Measurements from ENCODE around the gene MIA2. TPM values are rescaled to one million over a fixed set of nuclear protein-coding genes. Genes with fewer than 3 reads are reported as not detected.

The MIA2 gene
- total and polyA plus RNA-seq, 8 donors = 23.6 to 72.4 (median 50.3) TPM

GRCh38 chr14:39398382-39398781 is 164.7 kb downstream of the MIA2 start:
- Histone ChIP-seq H3K27me3 (no peaks in the 10 kb centered on the region), H3K9me3 (no peaks in the 10 kb centered on the region), H3K36me3 (peaks cover 19 to 68% (median 62%) of the 10 kb centered on the region in 4 donors), H3K4me1 (no peaks in the 10 kb centered on the region), H3K4me3 (no peak overlapping the region), H3K27ac (no peak overlapping the region)
- DNase-seq = no peak
- no peak for TF ChIP-seq EP300 (IDR thresholded peaks at IDR 0.05)
- no peak for TF ChIP-seq CTCF (IDR thresholded peaks at IDR 0.05)
- TF ChIP-seq POLR2AphosphoS5 (IDR thresholded peaks at IDR 0.05) = no peak
- no peak for TF ChIP-seq POLR2A (IDR thresholded peaks at IDR 0.05)
- WGBS, 5 donors = 82 to 88% (median 86%) methylated on average over 6 of the region's 6 CpGs
- intact Hi-C loops (cut with DNase I; ENCODE audit: low total_unique reads) = no loop called here

- 65 to 91% (median 77%) methylated on average over 3 of the region's 3 CpGs for WGBS, 5 donors
- TF ChIP-seq CTCF (IDR thresholded peaks at IDR 0.05) (no peak), EP300 (IDR thresholded peaks at IDR 0.05) (no peak), POLR2AphosphoS5 (IDR thresholded peaks at IDR 0.05) (no peak)
- no peak overlapping the region for H3K4me3 ChIP-seq
- intact Hi-C loops (cut with DNase I; ENCODE audit: low total_unique reads) = no loop called here
- no peaks in the 10 kb centered on the region for H3K9me3 ChIP-seq
- peaks cover 0 to 1% (median under 1%) of the 10 kb centered on the region in 4 donors for H3K36me3 ChIP-seq
- no peaks in the 10 kb centered on the region for H3K27me3 ChIP-seq
- no peak for DNase-seq
- H3K27ac ChIP-seq = no peak overlapping the region
- no peaks in the 10 kb centered on the region for H3K4me1 ChIP-seq
These were observed 172.8 kb downstream of the MIA2 start for GRCh38 chr14:39406560-39406959.

GRCh38 chr14:39416072-39416471 is 182.4 kb downstream of the MIA2 start:
- Histone ChIP-seq H3K27me3 (no peaks in the 10 kb centered on the region), H3K36me3 (peaks cover 0 to 10% (median 5%) of the 10 kb centered on the region in 4 donors), H3K4me3 (no peak overlapping the region), H3K9me3 (peaks cover 0 to 28% (median 13%) of the 10 kb centered on the region in 4 donors), H3K27ac (no peak overlapping the region), H3K4me1 (peaks cover 0 to 4% (median 0%) of the 10 kb centered on the region in 4 donors)
- TF ChIP-seq EP300 (IDR thresholded peaks at IDR 0.05) (no peak), POLR2AphosphoS5 (IDR thresholded peaks at IDR 0.05) (no peak), POLR2A (IDR thresholded peaks at IDR 0.05) (no peak), CTCF (IDR thresholded peaks at IDR 0.05) (no peak)
- 96 to 100% (median 100%) methylated on average over 1 of the region's 1 CpG for whole genome bisulfite sequencing, 5 donors
- no peak for DNase-seq
- intact Hi-C loops (cut with DNase I; ENCODE audit: low total_unique reads) = no loop called here

- H3K4me3 ChIP-seq = no peak overlapping the region
- peaks cover 0 to 10% (median 5%) of the 10 kb centered on the region in 4 donors for H3K36me3 ChIP-seq
- H3K9me3 ChIP-seq = peaks cover 0 to 28% (median 13%) of the 10 kb centered on the region in 4 donors
- intact Hi-C loops (cut with DNase I; ENCODE audit: low total_unique reads) = no loop called here
- WGBS, 5 donors = 96 to 100% (median 99%) methylated on average over 2 of the region's 2 CpGs
- no peak for DNase-seq
- no peak overlapping the region for H3K27ac ChIP-seq
- H3K27me3 ChIP-seq = no peaks in the 10 kb centered on the region
- TF ChIP-seq EP300 (IDR thresholded peaks at IDR 0.05) (no peak), POLR2AphosphoS5 (IDR thresholded peaks at IDR 0.05) (no peak), POLR2A (IDR thresholded peaks at IDR 0.05) (no peak), CTCF (IDR thresholded peaks at IDR 0.05) (no peak)
- peaks cover 0 to 9% (median 2%) of the 10 kb centered on the region in 4 donors for H3K4me1 ChIP-seq
These were observed 183.3 kb downstream of the MIA2 start for GRCh38 chr14:39417014-39417413.

Data from stomach (tissue), 9 donors.